Breast epithelium (tissue), 4 donors: ENCODE data around the gene CST5. TPM values are rescaled to one million over a fixed set of nuclear protein-coding genes. Genes with fewer than 3 reads are reported as not detected.

Experiments used
- DNase-seq, 2 donors: peaks; one replicate each; pipeline ENCODE4 v3.0.0-alpha.2; 2019; ENCODE audit warnings: low spot score in 2 of 2
- H3K27ac ChIP-seq, 2 donors: fragments of 200-600 bp; sonication (generic) in 1 of 2; one replicate each; pipeline ENCODE4 v1.5.1; 2016 to 2019; ENCODE audit warnings: mild to moderate bottlenecking in 1 of 2
- H3K27me3 ChIP-seq, 2 donors: fragments of 200-600 bp; sonication (generic) in 1 of 2; one replicate each; pipeline versions ENCODE4 v1.5.1 to v1.6.0; 2017 to 2019; ENCODE audit warnings: control low read depth in 1 of 2, mild to moderate bottlenecking in 1 of 2
- H3K36me3 ChIP-seq: fragments of 200-600 bp; one replicate; pipeline ENCODE4 v1.5.1; 2019
- H3K4me1 ChIP-seq, 2 donors: fragments of 200-600 bp; sonication (generic); one replicate each; pipeline ENCODE4 v1.5.1; 2016 to 2019; ENCODE audit warnings: control low read depth in 1 of 2
- H3K4me3 ChIP-seq, 3 donors: fragments of 200-600 bp; sonication (generic); 1 replicate in 2 of 3; 2 replicates in 1 of 3; pipeline ENCODE4 v1.5.1; 2016 to 2019; ENCODE audit warnings: mild to moderate bottlenecking in 3 of 3, moderate library complexity in 2 of 3
- H3K9me3 ChIP-seq, 2 donors: fragments of 200-600 bp; sonication (generic) in 1 of 2; one replicate each; pipeline ENCODE4 v1.5.1; 2016 to 2019; ENCODE audit warnings: control low read depth in 1 of 2
- CTCF ChIP-seq, 3 donors: fragments of 450-650 bp; IDR thresholded peaks; one replicate each; pipeline ENCODE4 v1.5.1; 2016 to 2017; ENCODE audit warnings: antibody characterized with exemption in 3 of 3, mild to moderate bottlenecking in 3 of 3, moderate library complexity in 3 of 3
- POLR2A ChIP-seq: fragments of 450-650 bp; IDR thresholded peaks from one replicate; pipeline ENCODE4 v1.6.1; 2016; ENCODE audit warnings: antibody characterized with exemption, mild to moderate bottlenecking, moderate library complexity
- POLR2AphosphoS5 ChIP-seq, 3 donors: sonication (generic); formaldehyde crosslinking; IDR thresholded peaks; one replicate each; pipeline ENCODE4 v1.6.1; 2017; ENCODE audit warnings: antibody characterized with exemption in 3 of 3
- intact Hi-C: fragments of 100-400 bp; cut with DNase I; formaldehyde crosslinking; loops from one replicate; pipeline ENCODE4 v1.15.1; 2023; ENCODE audit warnings: low total_unique reads
- total RNA-seq, 3 donors: library from RNA; depleted of rRNA; stranded (reverse); fragments of >200 nt; gene quantifications; one replicate each; pipeline ENCODE4 v1.1.0, GENCODE V29; 2016

Gene CST5
- total RNA-seq, 3 donors from 2014 or later = not detected

GRCh38 chr20:23826541-23827021 is 53.0 kb downstream of the CST5 start, which contains the start of gene CST2:
CST2 (minus strand) TSS chr20:23826729; CDS start chr20:23826660, 69 bp downstream.
- Histone ChIP-seq H3K27me3 (no peaks in the 10 kb centered on the region), H3K4me3 (no peak within 1 kb of the TSS), H3K9me3 (no peaks in the 10 kb centered on the region), H3K36me3 (no peaks in the 10 kb centered on the region), H3K27ac (no peak within 1 kb of the TSS), H3K4me1 (no peaks in the 10 kb centered on the region)
- no peak for DNase-seq
- intact Hi-C loops = no loop called here
- TF ChIP-seq POLR2A (no peak), CTCF (IDR thresholded peaks at IDR 0.05) (no peak), POLR2AphosphoS5 (IDR thresholded peaks at IDR 0.05) (no peak)

Other genes with a start within 250 kb of the CST5 start
- 1,000 to 10,000 TPM in 1 of 3 donors, 100 to 1,000 TPM in 2; 498 to 1,982 (median 699) TPM for gene CST3, start 241.8 kb downstream of the CST5 start, total RNA-seq
- gene CST4, start 190.7 kb downstream of the CST5 start, total RNA-seq = not detected
- gene CST1, start 128.8 kb downstream of the CST5 start, total RNA-seq = not detected
- gene CST2, start 53.0 kb downstream of the CST5 start, total RNA-seq = not detected
- gene GGTLC1, start 109.0 kb upstream of the CST5 start, total RNA-seq = not detected